ENCODE data around the gene HIBADH. TPM values are rescaled to one million over a fixed set of nuclear protein-coding genes. Genes with fewer than 3 reads are reported as not detected.

HIBADH gene
- total and polyA plus RNA-seq, 9 of the 15 experiments (the other 6 are each of a cell fraction or from before 2014, with no cell fraction given) = 10.7 to 67.8 (median 36.9) TPM

DNA sequence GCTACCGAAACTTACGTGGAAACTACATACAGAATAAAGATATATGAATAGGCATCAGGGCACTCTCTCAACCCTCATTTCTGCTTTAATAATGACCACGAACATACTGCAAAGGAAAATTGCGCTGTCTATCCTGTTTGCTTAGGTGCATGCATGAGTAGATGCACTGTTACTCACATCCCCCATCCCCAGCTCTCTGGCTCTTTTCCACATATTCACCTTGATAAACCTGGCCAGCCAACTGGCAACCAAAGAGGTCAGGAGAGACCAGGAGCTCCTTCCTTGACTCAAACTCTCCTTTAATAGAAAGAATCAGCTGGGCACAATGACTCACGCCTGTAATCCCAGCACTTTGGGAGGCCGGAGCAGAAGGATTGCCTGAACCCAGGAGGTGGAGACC lies 29.6 kb downstream of the HIBADH start (continued):
- TF ChIP-seq, protein P1, sequence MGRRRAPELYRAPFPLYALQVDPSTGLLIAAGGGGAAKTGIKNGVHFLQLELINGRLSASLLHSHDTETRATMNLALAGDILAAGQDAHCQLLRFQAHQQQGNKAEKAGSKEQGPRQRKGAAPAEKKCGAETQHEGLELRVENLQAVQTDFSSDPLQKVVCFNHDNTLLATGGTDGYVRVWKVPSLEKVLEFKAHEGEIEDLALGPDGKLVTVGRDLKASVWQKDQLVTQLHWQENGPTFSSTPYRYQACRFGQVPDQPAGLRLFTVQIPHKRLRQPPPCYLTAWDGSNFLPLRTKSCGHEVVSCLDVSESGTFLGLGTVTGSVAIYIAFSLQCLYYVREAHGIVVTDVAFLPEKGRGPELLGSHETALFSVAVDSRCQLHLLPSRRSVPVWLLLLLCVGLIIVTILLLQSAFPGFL (CRISPR knock-in tag; IDR thresholded peaks at IDR 0.05) = no peak
- TF ChIP-seq, protein P2, sequence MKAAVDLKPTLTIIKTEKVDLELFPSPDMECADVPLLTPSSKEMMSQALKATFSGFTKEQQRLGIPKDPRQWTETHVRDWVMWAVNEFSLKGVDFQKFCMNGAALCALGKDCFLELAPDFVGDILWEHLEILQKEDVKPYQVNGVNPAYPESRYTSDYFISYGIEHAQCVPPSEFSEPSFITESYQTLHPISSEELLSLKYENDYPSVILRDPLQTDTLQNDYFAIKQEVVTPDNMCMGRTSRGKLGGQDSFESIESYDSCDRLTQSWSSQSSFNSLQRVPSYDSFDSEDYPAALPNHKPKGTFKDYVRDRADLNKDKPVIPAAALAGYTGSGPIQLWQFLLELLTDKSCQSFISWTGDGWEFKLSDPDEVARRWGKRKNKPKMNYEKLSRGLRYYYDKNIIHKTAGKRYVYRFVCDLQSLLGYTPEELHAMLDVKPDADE (conservative IDR thresholded peaks at IDR 0.05; ENCODE audit: control insufficient read depth, low read depth, low read length) = no peak
- TF ChIP-seq MAZ (CRISPR knock-in tag; conservative IDR thresholded peaks at IDR 0.05 in 1 of 2, IDR thresholded peaks at IDR 0.05 in 1 of 2) (no peak), HNRNPK (IDR thresholded peaks at IDR 0.05; ENCODE audit: low read depth, low read length, poor library complexity, severe bottlenecking) (no peak), TRIM28 (IDR thresholded peaks at IDR 0.05) (no peak), NCOA6 (IDR thresholded peaks at IDR 0.05) (no peak)

DNA sequence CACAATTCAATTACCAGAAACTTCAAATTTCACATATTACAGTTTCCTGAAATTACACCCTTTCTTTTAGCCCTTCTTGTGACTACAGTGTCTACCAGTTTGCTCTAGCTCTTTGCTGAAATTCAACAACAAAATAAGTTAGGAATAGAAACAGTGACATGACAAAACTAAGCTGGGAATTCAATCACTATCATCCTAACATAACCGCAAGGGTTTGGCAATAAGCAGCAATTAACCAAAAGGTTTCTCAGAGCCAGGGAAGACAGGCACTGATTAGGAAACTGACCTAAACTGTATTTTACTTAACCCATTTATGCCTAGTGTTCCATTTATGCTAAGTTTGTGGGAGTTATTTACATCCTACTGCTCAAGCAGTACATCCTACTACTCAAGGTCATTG lies 31.3 kb downstream of the HIBADH start:
- no peak overlapping the region for H3K9ac ChIP-seq (ENCODE audit: insufficient read depth in 1 of 2, low read depth in 2 of 2, low read length in 2 of 2)
- no peak for DNase-seq (ENCODE audit: extremely low read depth in 1 of 4, low spot score in 3 of 4)
- no peak for ATAC-seq
- no peak overlapping the region for H3K27ac ChIP-seq (ENCODE audit: extremely low read depth, low read depth, low read length)
- no peaks in the 10 kb centered on the region for H3K9me3 ChIP-seq (replicated peaks; ENCODE audit: control insufficient read depth, insufficient read depth, low read depth, low read length)
- H2AFZ ChIP-seq (ENCODE audit: low read depth, low read length) = no peak overlapping the region
- CTCF ChIA-PET (ENCODE audit: low intra/inter-chr PET ratio) = no interaction called here
- intact Hi-C loops (cut with micrococcal nuclease) (no loop called here), in situ Hi-C loops (cut with MboI) (no loop called here)
- no peak for FAIRE-seq
- WGBS (ENCODE audit: insufficient coverage, low coverage, missing lambda C conversion rate) = 80% methylated on average over 1 of the region's 1 CpG
- H3K9me1 ChIP-seq (ENCODE audit: control insufficient read depth, insufficient read depth, low read length) = no peaks in the 10 kb centered on the region
- peaks cover 31% of the 10 kb centered on the region for H3K36me3 ChIP-seq (ENCODE audit: control insufficient read depth, insufficient read depth, low read length)
- H3K4me1 ChIP-seq (replicated peaks in 1 of 2; ENCODE audit: control insufficient read depth in 2 of 2, insufficient read depth in 2 of 2, low read length in 2 of 2) = no peaks in the 10 kb centered on the region
- H4K20me1 ChIP-seq (replicated peaks; ENCODE audit: control insufficient read depth, insufficient read depth, low read length) = no peaks in the 10 kb centered on the region
- POLR2A ChIA-PET = interaction anchor here (0.8 kb wide), 2 partner anchors 14 to 31 kb away, joined by 3 to 4 read pairs; partner anchors contain the start of gene HIBADH
- H3K4me3 ChIP-seq = no peak overlapping the region
- no TSS peak for BruUV-seq (replicated peaks)
- no peaks in the 10 kb centered on the region for H3K27me3 ChIP-seq (ENCODE audit: control insufficient read depth in 2 of 2, insufficient read depth in 2 of 2, low read length in 2 of 2)
- no peaks in the 10 kb centered on the region for H3K79me2 ChIP-seq (ENCODE audit: control insufficient read depth, insufficient read depth, low read length)
- H3K4me2 ChIP-seq (ENCODE audit: insufficient read depth, low read length) = no peak overlapping the region
- TF ChIP-seq, protein P3, sequence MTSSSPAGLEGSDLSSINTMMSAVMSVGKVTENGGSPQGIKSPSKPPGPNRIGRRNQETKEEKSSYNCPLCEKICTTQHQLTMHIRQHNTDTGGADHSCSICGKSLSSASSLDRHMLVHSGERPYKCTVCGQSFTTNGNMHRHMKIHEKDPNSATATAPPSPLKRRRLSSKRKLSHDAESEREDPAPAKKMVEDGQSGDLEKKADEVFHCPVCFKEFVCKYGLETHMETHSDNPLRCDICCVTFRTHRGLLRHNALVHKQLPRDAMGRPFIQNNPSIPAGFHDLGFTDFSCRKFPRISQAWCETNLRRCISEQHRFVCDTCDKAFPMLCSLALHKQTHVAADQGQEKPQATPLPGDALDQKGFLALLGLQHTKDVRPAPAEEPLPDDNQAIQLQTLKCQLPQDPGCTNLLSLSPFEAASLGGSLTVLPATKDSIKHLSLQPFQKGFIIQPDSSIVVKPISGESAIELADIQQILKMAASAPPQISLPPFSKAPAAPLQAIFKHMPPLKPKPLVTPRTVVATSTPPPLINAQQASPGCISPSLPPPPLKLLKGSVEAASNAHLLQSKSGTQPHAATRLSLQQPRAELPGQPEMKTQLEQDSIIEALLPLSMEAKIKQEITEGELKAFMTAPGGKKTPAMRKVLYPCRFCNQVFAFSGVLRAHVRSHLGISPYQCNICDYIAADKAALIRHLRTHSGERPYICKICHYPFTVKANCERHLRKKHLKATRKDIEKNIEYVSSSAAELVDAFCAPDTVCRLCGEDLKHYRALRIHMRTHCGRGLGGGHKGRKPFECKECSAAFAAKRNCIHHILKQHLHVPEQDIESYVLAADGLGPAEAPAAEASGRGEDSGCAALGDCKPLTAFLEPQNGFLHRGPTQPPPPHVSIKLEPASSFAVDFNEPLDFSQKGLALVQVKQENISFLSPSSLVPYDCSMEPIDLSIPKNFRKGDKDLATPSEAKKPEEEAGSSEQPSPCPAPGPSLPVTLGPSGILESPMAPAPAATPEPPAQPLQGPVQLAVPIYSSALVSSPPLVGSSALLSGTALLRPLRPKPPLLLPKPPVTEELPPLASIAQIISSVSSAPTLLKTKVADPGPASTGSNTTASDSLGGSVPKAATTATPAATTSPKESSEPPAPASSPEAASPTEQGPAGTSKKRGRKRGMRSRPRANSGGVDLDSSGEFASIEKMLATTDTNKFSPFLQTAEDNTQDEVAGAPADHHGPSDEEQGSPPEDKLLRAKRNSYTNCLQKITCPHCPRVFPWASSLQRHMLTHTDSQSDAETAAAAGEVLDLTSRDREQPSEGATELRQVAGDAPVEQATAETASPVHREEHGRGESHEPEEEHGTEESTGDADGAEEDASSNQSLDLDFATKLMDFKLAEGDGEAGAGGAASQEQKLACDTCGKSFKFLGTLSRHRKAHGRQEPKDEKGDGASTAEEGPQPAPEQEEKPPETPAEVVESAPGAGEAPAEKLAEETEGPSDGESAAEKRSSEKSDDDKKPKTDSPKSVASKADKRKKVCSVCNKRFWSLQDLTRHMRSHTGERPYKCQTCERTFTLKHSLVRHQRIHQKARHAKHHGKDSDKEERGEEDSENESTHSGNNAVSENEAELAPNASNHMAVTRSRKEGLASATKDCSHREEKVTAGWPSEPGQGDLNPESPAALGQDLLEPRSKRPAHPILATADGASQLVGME (CRISPR knock-in tag; IDR thresholded peaks at IDR 0.05) = no peak
- TF ChIP-seq, protein P4, sequence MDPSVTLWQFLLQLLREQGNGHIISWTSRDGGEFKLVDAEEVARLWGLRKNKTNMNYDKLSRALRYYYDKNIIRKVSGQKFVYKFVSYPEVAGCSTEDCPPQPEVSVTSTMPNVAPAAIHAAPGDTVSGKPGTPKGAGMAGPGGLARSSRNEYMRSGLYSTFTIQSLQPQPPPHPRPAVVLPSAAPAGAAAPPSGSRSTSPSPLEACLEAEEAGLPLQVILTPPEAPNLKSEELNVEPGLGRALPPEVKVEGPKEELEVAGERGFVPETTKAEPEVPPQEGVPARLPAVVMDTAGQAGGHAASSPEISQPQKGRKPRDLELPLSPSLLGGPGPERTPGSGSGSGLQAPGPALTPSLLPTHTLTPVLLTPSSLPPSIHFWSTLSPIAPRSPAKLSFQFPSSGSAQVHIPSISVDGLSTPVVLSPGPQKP (CRISPR knock-in tag; IDR thresholded peaks at IDR 0.05) = no peak
- no peak for TF ChIP-seq ZZZ3 (IDR thresholded peaks at IDR 0.05)
